IMR-90 (cell line): Measurements from ENCODE around the gene POLR3B. TPM values are rescaled to one million over a fixed set of nuclear protein-coding genes. Genes with fewer than 3 reads are reported as not detected.
A peak's percentile ranks its signal among the peaks of the same experiment; 100 is the strongest.

ENCODE experiments used
- ATAC-seq: fragments of 200-7000 bp; cut with Tn5 transposase; 2 replicates; pipeline ENCODE4 v1.9.1; 2020; ENCODE audit warnings: low read depth, mild to moderate bottlenecking, moderate library complexity
- BruUV-seq: library from RNA; stranded (reverse); fragments of 400-500 nt; replicated peaks from 2 replicates; lab custom pipeline; 2021; lab: Mats Ljungman, UMichigan
- CTCF ChIA-PET: fragments of 300-600 bp; formaldehyde crosslinking; extraction: SDS; loops from one replicate; lab custom pipeline; 2021; ENCODE audit warnings: antibody characterized with exemption; lab: Yijun Ruan, JAX
- POLR2A ChIA-PET: fragments of 300-600 bp; sonication (Branson Sonifier 250); formaldehyde crosslinking; loops from one replicate; lab custom pipeline; 2022; ENCODE audit warnings: antibody characterized with exemption; ENCODE audit not compliant: unreplicated experiment; lab: Charles Lee
- DNase-seq: peaks from one replicate; pipeline ENCODE4 v3.0.0; 2013
- H2AFZ ChIP-seq: replicated peaks from 2 replicates; pipeline ENCODE3; 2013; ENCODE audit warnings: low read length, mild to moderate bottlenecking; ENCODE audit not compliant: poor library complexity
- H2AK5ac ChIP-seq: 2 replicates; pipeline ENCODE4 v1.6.1; 2013; ENCODE audit warnings: low read depth, low read length, inconsistent platforms
- H2AK9ac ChIP-seq: replicated peaks from 2 replicates; pipeline ENCODE3; 2013; ENCODE audit warnings: mild to moderate bottlenecking, low read depth, low read length, moderate library complexity; ENCODE audit not compliant: poor library complexity
- H2BK120ac ChIP-seq: 2 replicates; pipeline ENCODE4 v1.6.1; 2013; ENCODE audit warnings: low read depth, low read length, inconsistent platforms
- H2BK15ac ChIP-seq: 3 replicates; pipeline ENCODE4 v1.6.1; 2013; ENCODE audit warnings: low read depth, low read length, inconsistent platforms
- H2BK20ac ChIP-seq: 2 replicates; pipeline ENCODE4 v1.6.1; 2013; ENCODE audit warnings: low read depth, mild to moderate bottlenecking, inconsistent platforms, low read length, moderate library complexity
- H2BK5ac ChIP-seq: 2 replicates; pipeline ENCODE4 v1.6.1; 2013; ENCODE audit warnings: mild to moderate bottlenecking, low read depth, low read length, inconsistent platforms; ENCODE audit not compliant: poor library complexity, severe bottlenecking
- H3K14ac ChIP-seq: replicated peaks from 2 replicates; pipeline ENCODE4 v1.6.1; 2013; ENCODE audit warnings: low read depth, low read length, inconsistent platforms
- H3K18ac ChIP-seq: 2 replicates; pipeline ENCODE4 v1.6.1; 2013; ENCODE audit warnings: low read depth, low read length, control low read depth
- H3K23ac ChIP-seq: 2 replicates; pipeline ENCODE4 v1.6.1; 2013; ENCODE audit warnings: low read depth, low read length, inconsistent platforms
- H3K27ac ChIP-seq: 2 replicates; pipeline ENCODE4 v1.5.1; 2013; ENCODE audit warnings: mild to moderate bottlenecking, control low read depth, low read length; ENCODE audit not compliant: insufficient read depth
- H3K27me3 ChIP-seq: 2 replicates; pipeline ENCODE4 v1.6.1; 2013; ENCODE audit warnings: low read length; ENCODE audit not compliant: control insufficient read depth, insufficient read depth
- H3K36me3 ChIP-seq: 2 replicates; pipeline ENCODE4 v1.6.1; 2013; ENCODE audit warnings: low read length, mixed read lengths; ENCODE audit not compliant: control insufficient read depth, insufficient read depth
- H3K4ac ChIP-seq: 2 replicates; pipeline ENCODE4 v1.6.1; 2013; ENCODE audit warnings: low read depth, low read length, inconsistent platforms
- H3K4me1 ChIP-seq: 2 replicates; pipeline ENCODE4 v1.6.1; 2013; ENCODE audit warnings: low read length, mixed read lengths; ENCODE audit not compliant: control insufficient read depth, insufficient read depth
- H3K4me2 ChIP-seq: 2 replicates; pipeline ENCODE4 v1.6.1; 2013; ENCODE audit warnings: low read depth, mild to moderate bottlenecking, control low read depth, low read length, moderate library complexity
- H3K4me3 ChIP-seq: 2 replicates; pipeline ENCODE4 v1.5.1; 2013; ENCODE audit warnings: low read depth, mild to moderate bottlenecking, control low read depth, low read length, moderate library complexity; ENCODE audit not compliant: insufficient read depth
- H3K56ac ChIP-seq: 2 replicates; pipeline ENCODE4 v1.6.1; 2013; ENCODE audit warnings: low read length, inconsistent platforms; ENCODE audit not compliant: insufficient read depth; ENCODE audit errors: extremely low read depth
- H3K79me1 ChIP-seq, 2 experiments: 2 replicates each; pipeline ENCODE4 v1.6.1; 2013; ENCODE audit warnings: low read length in 2 of 2, inconsistent platforms in 1 of 2, low read depth in 1 of 2
- H3K9ac ChIP-seq: 2 replicates; pipeline ENCODE4 v1.6.1; 2013; ENCODE audit warnings: low read depth, low read length, control low read depth
- H3K9me1 ChIP-seq: 2 replicates; pipeline ENCODE4 v1.6.1; 2013; ENCODE audit warnings: low read length, inconsistent platforms; ENCODE audit not compliant: insufficient read depth
- H3K9me3 ChIP-seq: 2 replicates; pipeline ENCODE4 v1.6.1; 2013; ENCODE audit warnings: low read length; ENCODE audit not compliant: control insufficient read depth, insufficient read depth
- H4K20me1 ChIP-seq: 2 replicates; pipeline ENCODE4 v1.6.1; 2013; ENCODE audit warnings: low read length, inconsistent platforms; ENCODE audit not compliant: insufficient read depth
- H4K5ac ChIP-seq: 2 replicates; pipeline ENCODE4 v1.6.1; 2013; ENCODE audit warnings: mild to moderate bottlenecking, low read depth, low read length, control low read depth
- H4K8ac ChIP-seq, 2 experiments: 2 replicates each; pipeline ENCODE4 v1.6.1; 2013; ENCODE audit warnings: low read depth in 2 of 2, low read length in 2 of 2, control low read depth in 1 of 2, inconsistent platforms in 1 of 2
- H4K91ac ChIP-seq: 2 replicates; pipeline ENCODE4 v1.6.1; 2013; ENCODE audit warnings: low read depth, low read length, inconsistent platforms; ENCODE audit not compliant: insufficient read depth
- BHLHE40 ChIP-seq: fragments of 150-350 bp; IDR thresholded peaks from 2 replicates; pipeline ENCODE4 v1.6.1; 2016; ENCODE audit warnings: mild to moderate bottlenecking, low read depth, low read length
- CEBPB ChIP-seq: IDR thresholded peaks from 2 replicates; pipeline ENCODE4 v1.6.1; 2012; ENCODE audit warnings: low read depth, low read length, improper control_type of control experiment
- FOS ChIP-seq: fragments of 150-350 bp; IDR thresholded peaks from 2 replicates; pipeline ENCODE4 v1.6.1; 2016; ENCODE audit warnings: low read depth, low read length
- MXI1 ChIP-seq: IDR thresholded peaks from 2 replicates; pipeline ENCODE4 v1.6.1; 2012; ENCODE audit warnings: low read depth, mild to moderate bottlenecking, low read length, moderate library complexity, borderline replicate concordance
- WGBS, 2 experiments: methylation state at CpG; one replicate each; pipeline versions ENCODE4 v1.1.5 to v1.1.7; 2013; ENCODE audit warnings: missing lambda C conversion rate in 2 of 2; ENCODE audit not compliant: insufficient read length in 1 of 2; ENCODE audit errors: extremely low coverage in 2 of 2; 5-methylcytosine and 5-hydroxymethylcytosine counted together
- dilution Hi-C: fragments of 300-500 bp; cut with HindIII; formaldehyde crosslinking; loops from one replicate; pipeline ENCODE4 v1.14.3; 2018; ENCODE audit warnings: low sequenced_read_pairs; ENCODE audit not compliant: unreplicated experiment
- in situ Hi-C: fragments of 300-500 bp; cut with MboI; formaldehyde crosslinking; loops from 3 replicates; pipeline ENCODE4 v1.14.3; 2019; ENCODE audit warnings: low sequenced_read_pairs, inconsistent platforms, mixed read lengths
- intact Hi-C: fragments of 100-400 bp; cut with micrococcal nuclease; formaldehyde crosslinking; loops from 2 replicates; pipeline ENCODE4 v1.10.0; 2022
- polyA plus RNA-seq, 3 experiments: library from polyadenylated mRNA; depleted of rRNA; stranded (reverse); fragments of >200 nt; gene quantifications; 2 replicates each; pipeline ENCODE4 v1.2.3, GENCODE V29; 2012; ENCODE audit warnings: low replicate concordance in 1 of 3
- total RNA-seq: library from RNA; depleted of rRNA; stranded (reverse); fragments of >200 nt; gene quantifications from 2 replicates; pipeline ENCODE4 v1.2.3, GENCODE V29; 2012
- TF ChIP-seq, protein P1 (sequence below): fragments of 150-350 bp; IDR thresholded peaks from 2 replicates; pipeline ENCODE4 v1.6.1; 2017; ENCODE audit warnings: mild to moderate bottlenecking, antibody characterized with exemption, low read length, low read depth

POLR3B gene
- total and polyA plus RNA-seq, 2 of the 4 experiments (the other 2 are of a cell fraction) = 6.9 to 15.4 TPM

DNA sequence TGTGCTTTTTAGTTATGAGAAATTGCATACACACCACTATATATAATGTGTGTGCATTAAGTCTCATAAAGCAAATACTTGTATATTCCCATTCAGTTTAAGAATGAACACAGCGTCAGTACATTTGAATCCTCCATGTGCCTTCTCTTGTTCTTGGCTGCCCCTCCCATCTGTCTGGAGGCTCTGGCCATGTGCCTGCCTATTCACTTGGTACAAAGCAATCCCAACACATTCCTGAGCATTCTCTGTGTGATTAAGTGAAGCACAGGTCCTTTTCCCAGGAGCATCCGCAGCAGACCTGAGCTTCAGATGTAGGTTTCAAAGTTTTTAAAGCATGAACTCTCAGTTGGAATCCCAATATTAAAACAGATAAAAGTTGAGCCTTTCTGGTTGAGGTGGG is 58.7 kb downstream of the POLR3B start:
- in situ Hi-C loops = no loop called here
- CTCF ChIA-PET = interaction anchor here (0.6 kb wide), 1 partner anchor 16 kb away, joined by 3 read pairs; no protein-coding TSS in a partner anchor

More for the DNA sequence above, 58.7 kb downstream of the POLR3B start:
- POLR2A ChIA-PET = no interaction called here
- Histone ChIP-seq H3K27me3 (no peaks in the 10 kb centered on the region), H2BK5ac (no peak overlapping the region), H3K79me1 (peaks cover 3 to 6% of the 10 kb centered on the region in 2 experiments; a peak in 1 of 4 replicates), H3K23ac (no peak overlapping the region), H4K20me1 (no peaks in the 10 kb centered on the region), H3K36me3 (peaks cover 4% of the 10 kb centered on the region), H3K56ac (no peak overlapping the region), H2BK120ac (peak overlapping the region; percentile 36; the same call in 1 of the 2 replicates), H2BK15ac (peak overlapping the region; percentile 11; the same call in 1 of the 3 replicates), H2BK20ac (peak overlapping the region; percentile 60; the same call in 1 of the 2 replicates), H3K4me3 (no peak overlapping the region), H3K4ac (no peak overlapping the region), H3K9me3 (no peaks in the 10 kb centered on the region), H2AK5ac (no peak overlapping the region), H2AK9ac (no peak overlapping the region), H4K5ac (no peak overlapping the region), H3K14ac (peak overlapping the region; percentile 29; the same call in 1 of the 2 replicates), H3K9me1 (peaks cover 8% of the 10 kb centered on the region), H4K91ac (no peak overlapping the region), H3K18ac (no peak overlapping the region), H4K8ac (no peak overlapping the region), H3K9ac (no peak overlapping the region), H2AFZ (no peak overlapping the region), H3K4me1 (peaks cover 11% of the 10 kb centered on the region), H3K4me2 (no peak overlapping the region), H3K27ac (no peak overlapping the region)
- WGBS, 2 experiments = no CpG with 5 or more reads among the region's 2 CpGs
- intact Hi-C loops (loop anchor here (10.0 kb wide), 1 partner anchor 169 kb away; the partner anchor contains the start of gene RFX4), dilution Hi-C loops (no loop called here)
- TF ChIP-seq, protein P1, sequence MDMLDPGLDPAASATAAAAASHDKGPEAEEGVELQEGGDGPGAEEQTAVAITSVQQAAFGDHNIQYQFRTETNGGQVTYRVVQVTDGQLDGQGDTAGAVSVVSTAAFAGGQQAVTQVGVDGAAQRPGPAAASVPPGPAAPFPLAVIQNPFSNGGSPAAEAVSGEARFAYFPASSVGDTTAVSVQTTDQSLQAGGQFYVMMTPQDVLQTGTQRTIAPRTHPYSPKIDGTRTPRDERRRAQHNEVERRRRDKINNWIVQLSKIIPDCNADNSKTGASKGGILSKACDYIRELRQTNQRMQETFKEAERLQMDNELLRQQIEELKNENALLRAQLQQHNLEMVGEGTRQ = no peak
- no peak for TF ChIP-seq BHLHE40
- TF ChIP-seq MXI1 = no peak
- no peak for TF ChIP-seq CEBPB
- no peak for TF ChIP-seq FOS
- ATAC-seq = no peak
- no peak for DNase-seq
- BruUV-seq = no TSS peak
